Sigmoid colon (tissue), 7 donors: Measurements from ENCODE around the gene GRK1. TPM values are rescaled to one million over a fixed set of nuclear protein-coding genes. Genes with fewer than 3 reads are reported as not detected.

Experiments used
- DNase-seq: peaks from one replicate; pipeline ENCODE4 v3.0.0-alpha.2; 2019
- H3K27ac ChIP-seq, 4 donors: fragments of 200-600 bp; sonication (generic); one replicate each; pipeline ENCODE4 v1.5.1; 2016 to 2019; ENCODE audit warnings: mild to moderate bottlenecking in 1 of 4
- H3K27me3 ChIP-seq, 3 donors: fragments of 200-600 bp; sonication (generic); one replicate each; pipeline ENCODE4 v1.5.1; 2019; ENCODE audit warnings: mild to moderate bottlenecking in 1 of 3
- H3K36me3 ChIP-seq, 4 donors: fragments of 200-600 bp; sonication (generic); one replicate each; pipeline ENCODE4 v1.5.1; 2016 to 2019
- H3K4me1 ChIP-seq, 4 donors: fragments of 200-600 bp; sonication (generic); one replicate each; pipeline ENCODE4 v1.5.1; 2017 to 2019
- H3K4me3 ChIP-seq, 4 donors: fragments of 200-600 bp; sonication (generic); one replicate each; pipeline ENCODE4 v1.5.1; 2017 to 2019; ENCODE audit warnings: mild to moderate bottlenecking in 2 of 4, moderate library complexity in 1 of 4
- H3K9me3 ChIP-seq, 4 donors: fragments of 200-600 bp in 3 of 4; sonication (generic) in 3 of 4; one replicate each; pipeline versions ENCODE4 v1.5.1 to v1.6.1; 2013 to 2019
- CTCF ChIP-seq, 4 experiments: fragments of 450-650 bp in 3 of 4; fragments of 200-600 bp in 1 of 4; IDR thresholded peaks; one replicate each; pipeline ENCODE4 v1.5.1; 2016 to 2019; ENCODE audit warnings: antibody characterized with exemption in 4 of 4, mild to moderate bottlenecking in 3 of 4, moderate library complexity in 2 of 4
- EP300 ChIP-seq, 4 donors: sonication (generic); formaldehyde crosslinking; IDR thresholded peaks; one replicate each; pipeline ENCODE4 v1.6.1; 2017; ENCODE audit warnings: antibody characterized with exemption in 4 of 4
- POLR2A ChIP-seq, 2 donors: fragments of 450-650 bp; IDR thresholded peaks; one replicate each; pipeline ENCODE4 v1.6.1; 2016; ENCODE audit warnings: antibody characterized with exemption in 2 of 2, mild to moderate bottlenecking in 2 of 2, moderate library complexity in 2 of 2
- POLR2AphosphoS5 ChIP-seq, 4 donors: sonication (generic); formaldehyde crosslinking; IDR thresholded peaks; one replicate each; pipeline ENCODE4 v1.6.1; 2017; ENCODE audit warnings: antibody characterized with exemption in 4 of 4
- WGBS, 2 donors: extraction: QIAGEN DNeasy Blood & Tissue Kit; methylation state at CpG; one replicate each; pipeline ENCODE4 v1.1.7; 2013; 5-methylcytosine and 5-hydroxymethylcytosine counted together
- intact Hi-C: fragments of 100-400 bp; cut with DNase I; formaldehyde crosslinking; loops from one replicate; pipeline ENCODE4 v1.15.1; 2023
- polyA plus RNA-seq, 3 donors: library from polyadenylated mRNA; stranded (reverse); fragments of 200-250 nt; gene quantifications; one replicate each; pipeline ENCODE4 v1.2.3, GENCODE V29; 2013
- total RNA-seq, 4 donors: library from RNA; depleted of rRNA; stranded (reverse); fragments of >200 nt; gene quantifications; one replicate each; pipeline ENCODE4 v1.1.0, GENCODE V29; 2016
- donor health status: healthy with polysubstance abuse.
- donor health status: Bipolar disorder and iron deficiency.
- donor health status: healthy.

GRK1 gene
- total and polyA plus RNA-seq, 7 donors: 0.10 to 0.28 TPM; not detected in 5

DNA sequence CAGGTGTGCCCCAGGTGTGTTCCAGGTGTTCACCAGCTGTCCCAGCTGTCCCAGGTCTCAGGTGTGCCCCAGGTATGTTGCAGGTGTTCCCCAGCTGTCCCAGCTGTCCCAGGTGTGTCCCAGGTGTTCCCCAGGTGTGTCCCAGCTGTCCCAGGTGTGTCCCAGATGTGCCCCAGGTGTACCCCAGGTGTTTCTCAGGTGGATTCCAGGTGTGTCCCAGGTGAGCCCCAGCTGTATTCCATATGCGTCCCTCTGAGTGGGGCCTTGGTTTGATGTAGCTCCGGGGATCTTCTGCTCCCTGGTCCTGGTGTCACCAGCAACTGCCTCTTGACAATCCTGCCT lies 719 bp upstream of the GRK1 start:
- no peaks in the 10 kb centered on the region for H3K36me3 ChIP-seq
- H3K27ac ChIP-seq: no peak overlapping the region
- intact Hi-C loops: no loop called here
- H3K9me3 ChIP-seq: peaks cover 0 to 4% (median 2%) of the 10 kb centered on the region in 4 donors
- no peak overlapping the region for H3K4me3 ChIP-seq
- peaks cover 0 to 4% (median 0%) of the 10 kb centered on the region in 3 donors for H3K27me3 ChIP-seq
- WGBS, 2 donors: 89 to 91% methylated on average over 2 of the region's 2 CpGs
- TF ChIP-seq CTCF (IDR thresholded peaks at IDR 0.05) (no peak), POLR2AphosphoS5 (IDR thresholded peaks at IDR 0.05) (no peak), POLR2A (IDR thresholded peaks at IDR 0.05) (no peak), EP300 (IDR thresholded peaks at IDR 0.05) (no peak)
- no peaks in the 10 kb centered on the region for H3K4me1 ChIP-seq
- DNase-seq: peak; percentile 50

DNA sequence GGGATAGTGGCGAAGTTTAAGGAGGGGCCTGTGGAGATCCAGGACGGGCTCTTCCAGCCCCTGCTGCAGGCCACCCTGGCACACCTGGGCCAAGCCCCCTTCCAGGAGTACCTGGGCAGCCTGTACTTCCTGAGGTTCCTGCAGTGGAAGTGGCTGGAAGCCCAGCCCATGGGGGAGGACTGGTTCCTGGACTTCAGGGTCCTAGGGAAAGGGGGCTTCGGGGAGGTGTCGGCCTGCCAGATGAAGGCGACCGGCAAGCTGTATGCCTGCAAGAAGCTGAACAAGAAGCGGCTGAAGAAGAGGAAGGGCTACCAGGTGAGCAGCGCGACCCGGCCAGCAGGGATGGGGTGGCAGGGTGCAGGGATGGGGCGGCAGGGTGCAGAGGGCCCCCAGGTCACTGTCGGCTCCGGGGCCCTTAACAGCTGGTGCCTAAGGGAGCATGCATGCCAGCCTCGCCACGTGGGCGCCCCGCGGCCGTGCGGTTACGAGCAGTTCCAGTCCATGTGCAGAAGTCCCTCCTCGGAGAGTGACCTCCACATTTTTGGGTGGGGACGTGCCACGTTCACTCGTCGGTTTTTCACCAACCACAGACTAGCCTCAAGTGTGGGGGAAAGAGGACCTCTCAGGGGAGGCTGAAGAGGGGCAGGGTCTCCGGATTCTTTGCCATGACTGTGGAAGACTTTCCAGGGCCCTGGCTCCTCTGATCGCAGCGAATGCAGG lies 912 bp downstream of the GRK1 start:
- DNase-seq: peak; percentile 60
- Histone ChIP-seq H3K9me3 (no peaks in the 10 kb centered on the region), H3K27me3 (peaks cover 0 to 4% (median 0%) of the 10 kb centered on the region in 3 donors), H3K36me3 (no peaks in the 10 kb centered on the region), H3K4me3 (no peak overlapping the region), H3K4me1 (no peaks in the 10 kb centered on the region), H3K27ac (no peak overlapping the region)
- intact Hi-C loops: no loop called here
- WGBS, 2 donors: 92 to 95% methylated on average over 29 of the region's 29 CpGs
- TF ChIP-seq CTCF (IDR thresholded peaks at IDR 0.05) (no peak), EP300 (IDR thresholded peaks at IDR 0.05) (no peak), POLR2A (IDR thresholded peaks at IDR 0.05) (no peak), POLR2AphosphoS5 (IDR thresholded peaks at IDR 0.05) (no peak)

DNA sequence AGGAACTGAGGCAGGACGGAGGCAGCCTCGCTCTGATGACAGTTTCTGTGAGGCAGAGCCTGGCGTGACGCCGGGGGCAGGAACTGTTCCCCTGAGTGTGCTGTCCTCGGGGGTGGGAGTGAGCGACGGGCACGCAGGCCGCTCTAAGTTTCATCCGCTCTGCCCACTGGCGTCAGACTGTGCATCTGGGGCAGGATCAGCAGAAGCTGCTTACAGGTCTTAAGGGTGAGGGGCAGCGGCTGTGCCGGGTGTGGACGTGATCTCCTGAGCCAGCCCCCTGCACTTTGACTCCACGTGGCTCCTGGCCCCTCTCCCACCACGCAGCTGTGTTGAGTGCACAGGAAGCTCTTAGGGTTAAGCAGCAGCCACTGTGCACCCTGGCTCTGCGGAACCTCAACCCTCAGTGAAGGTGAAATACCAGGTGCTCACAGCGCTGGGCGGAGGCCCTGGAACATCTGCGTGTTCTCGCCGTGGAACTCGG lies 1.5 kb downstream of the GRK1 start:
- 74 to 80% methylated on average over 24 of the region's 24 CpGs for WGBS, 2 donors
- TF ChIP-seq POLR2AphosphoS5 (IDR thresholded peaks at IDR 0.05) (no peak), CTCF (IDR thresholded peaks at IDR 0.05) (no peak), POLR2A (IDR thresholded peaks at IDR 0.05) (no peak), EP300 (IDR thresholded peaks at IDR 0.05) (no peak)
- Histone ChIP-seq H3K27me3 (peaks cover 0 to 4% (median 0%) of the 10 kb centered on the region in 3 donors), H3K27ac (no peak overlapping the region), H3K36me3 (no peaks in the 10 kb centered on the region), H3K4me3 (no peak overlapping the region), H3K4me1 (no peaks in the 10 kb centered on the region), H3K9me3 (no peaks in the 10 kb centered on the region)
- intact Hi-C loops: no loop called here
- peak; percentile 54 for DNase-seq

GRCh38 chr13:113669231-113669754 lies 2.3 kb downstream of the GRK1 start:
- Histone ChIP-seq H3K27me3 (peaks cover 0 to 4% (median 0%) of the 10 kb centered on the region in 3 donors), H3K4me1 (no peaks in the 10 kb centered on the region), H3K9me3 (no peaks in the 10 kb centered on the region), H3K27ac (no peak overlapping the region), H3K4me3 (no peak overlapping the region), H3K36me3 (no peaks in the 10 kb centered on the region)
- WGBS, 2 donors: 50 to 72% methylated on average over 13 of the region's 13 CpGs
- TF ChIP-seq EP300 (IDR thresholded peaks at IDR 0.05) (no peak), CTCF (IDR thresholded peaks at IDR 0.05) (no peak), POLR2AphosphoS5 (IDR thresholded peaks at IDR 0.05) (no peak), POLR2A (IDR thresholded peaks at IDR 0.05) (no peak)
- intact Hi-C loops: no loop called here
- peak; percentile 26 for DNase-seq
